Lung (tissue), 12 donors: ENCODE results near the gene GAL3ST1. TPM values are rescaled to one million over a fixed set of nuclear protein-coding genes. Genes with fewer than 3 reads are reported as not detected.
A peak's percentile ranks its signal among the peaks of the same experiment; 100 is the strongest.

Source experiments
- ATAC-seq: fragments of 200-7000 bp; cut with Tn5 transposase; one replicate; pipeline ENCODE4 v1.9.1; 2020; ENCODE audit warnings: moderate number of reproducible peaks; ENCODE audit not compliant: insufficient read depth, low FRiP score
- DNase-seq, 3 donors: peaks; one replicate each; pipeline ENCODE4 v3.0.0-alpha.2; 2013 to 2017
- H3K27ac ChIP-seq, 2 donors: one replicate each; pipeline ENCODE4 v1.5.1; 2013; ENCODE audit warnings: mild to moderate bottlenecking in 2 of 2, moderate library complexity in 2 of 2, control low read depth in 1 of 2, inconsistent platforms in 1 of 2, low read depth in 1 of 2, low read length in 1 of 2
- H3K27me3 ChIP-seq, 3 donors: one replicate each; pipeline ENCODE4 v1.5.1; 2013; ENCODE audit warnings: low read length in 2 of 3; ENCODE audit not compliant: control insufficient read depth in 3 of 3, insufficient read depth in 3 of 3
- H3K36me3 ChIP-seq, 4 donors: one replicate each; pipeline ENCODE4 v1.5.1; 2013; ENCODE audit warnings: low read length in 4 of 4, mild to moderate bottlenecking in 1 of 4, moderate library complexity in 1 of 4; ENCODE audit not compliant: control insufficient read depth in 4 of 4, insufficient read depth in 4 of 4
- H3K4me1 ChIP-seq, 5 donors: one replicate each; pipeline ENCODE4 v1.5.1; 2013; ENCODE audit warnings: low read length in 5 of 5, mild to moderate bottlenecking in 2 of 5, moderate library complexity in 1 of 5; ENCODE audit not compliant: control insufficient read depth in 5 of 5, insufficient read depth in 5 of 5
- H3K4me3 ChIP-seq: one replicate; pipeline ENCODE4 v1.5.1; 2013; ENCODE audit warnings: mild to moderate bottlenecking, control low read depth, moderate library complexity
- H3K9ac ChIP-seq, 2 donors: one replicate each; pipeline ENCODE4 v1.5.1; 2013; ENCODE audit warnings: low read length in 2 of 2, control low read depth in 1 of 2; ENCODE audit not compliant: insufficient read depth in 1 of 2
- H3K9me3 ChIP-seq, 4 donors: one replicate each; pipeline ENCODE4 v1.5.1; 2013; ENCODE audit warnings: low read length in 3 of 4, mild to moderate bottlenecking in 1 of 4, moderate library complexity in 1 of 4; ENCODE audit not compliant: control insufficient read depth in 4 of 4, insufficient read depth in 3 of 4
- WGBS, 2 donors: extraction: QIAGEN DNeasy Blood & Tissue Kit; methylation state at CpG; one replicate each; pipeline ENCODE4 v1.1.7; 2013; 5-methylcytosine and 5-hydroxymethylcytosine counted together
- polyA plus RNA-seq, 2 donors: library from polyadenylated mRNA; stranded (reverse); fragments of 200-250 nt; gene quantifications; one replicate each; pipeline ENCODE4 v1.2.1, GENCODE V29; 2013
- total RNA-seq, 2 donors: library from RNA; depleted of rRNA in 1 of 2; stranded (reverse); fragments of >200 nt in 1 of 2; gene quantifications; one replicate each; pipeline ENCODE4 v1.2.1, GENCODE V29; 2014 to 2021
- TF ChIP-seq, protein P1 (sequence below): IDR thresholded peaks from 2 replicates; pipeline ENCODE4 v1.5.1; 2012; ENCODE audit warnings: mild to moderate bottlenecking; ENCODE audit errors: control extremely low read depth, extremely low read depth
- donor health status: control.
- donor health status: control.
- donor health status: Bipolar disorder and iron deficiency.
- donor health status: healthy.
- donor health status: DM: yes; HTN: yes; CAD: no.

Gene GAL3ST1
- total and polyA plus RNA-seq, 4 donors, result 0.72 to 4.0 (median 3.4) TPM

- H3K36me3 ChIP-seq, result peaks cover 0 to 7% (median 1%) of the 10 kb centered on the region in 4 donors
- 75 to 82% methylated on average over 7 of the region's 7 CpGs for WGBS, 2 donors
- peak overlapping the region; percentile 16 to 50 for H3K9ac ChIP-seq
- no peaks in the 10 kb centered on the region for H3K9me3 ChIP-seq
- DNase-seq (peak in 1 of 3 donors; percentile 13), ATAC-seq (no peak)
- no peaks in the 10 kb centered on the region for H3K27me3 ChIP-seq
- peaks cover 3 to 17% (median 8%) of the 10 kb centered on the region in 5 donors for H3K4me1 ChIP-seq
- H3K4me3 ChIP-seq, result peak overlapping the region; percentile 30
- TF ChIP-seq, protein P1, sequence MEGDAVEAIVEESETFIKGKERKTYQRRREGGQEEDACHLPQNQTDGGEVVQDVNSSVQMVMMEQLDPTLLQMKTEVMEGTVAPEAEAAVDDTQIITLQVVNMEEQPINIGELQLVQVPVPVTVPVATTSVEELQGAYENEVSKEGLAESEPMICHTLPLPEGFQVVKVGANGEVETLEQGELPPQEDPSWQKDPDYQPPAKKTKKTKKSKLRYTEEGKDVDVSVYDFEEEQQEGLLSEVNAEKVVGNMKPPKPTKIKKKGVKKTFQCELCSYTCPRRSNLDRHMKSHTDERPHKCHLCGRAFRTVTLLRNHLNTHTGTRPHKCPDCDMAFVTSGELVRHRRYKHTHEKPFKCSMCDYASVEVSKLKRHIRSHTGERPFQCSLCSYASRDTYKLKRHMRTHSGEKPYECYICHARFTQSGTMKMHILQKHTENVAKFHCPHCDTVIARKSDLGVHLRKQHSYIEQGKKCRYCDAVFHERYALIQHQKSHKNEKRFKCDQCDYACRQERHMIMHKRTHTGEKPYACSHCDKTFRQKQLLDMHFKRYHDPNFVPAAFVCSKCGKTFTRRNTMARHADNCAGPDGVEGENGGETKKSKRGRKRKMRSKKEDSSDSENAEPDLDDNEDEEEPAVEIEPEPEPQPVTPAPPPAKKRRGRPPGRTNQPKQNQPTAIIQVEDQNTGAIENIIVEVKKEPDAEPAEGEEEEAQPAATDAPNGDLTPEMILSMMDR, result no peak
- H3K27ac ChIP-seq, result peak overlapping the region; percentile 67 to 90
Measured at GRCh38 chr22:30607300-30607930, 33.0 kb upstream of the GAL3ST1 start.

GRCh38 chr22:30606455-30607299 lies 32.2 kb upstream of the GAL3ST1 start, which contains the start of gene TCN2:
Gene TCN2, plus strand, starts transcription at chr22:30607174. Its CDS starts 158 bp downstream, at chr22:30607332.
- ATAC-seq (peak; percentile 60), DNase-seq (peak; percentile 80 to 89 (median 86))
- Histone ChIP-seq H3K4me3 (peak within 1 kb of the TSS; percentile 40), H3K36me3 (peaks cover 0 to 4% (median under 1%) of the 10 kb centered on the region in 4 donors), H3K27me3 (no peaks in the 10 kb centered on the region), H3K4me1 (peaks cover 3 to 17% (median 8%) of the 10 kb centered on the region in 5 donors), H3K27ac (peak within 1 kb of the TSS; percentile 67 to 90), H3K9me3 (no peaks in the 10 kb centered on the region), H3K9ac (peak within 1 kb of the TSS; percentile 16 to 76)
- 0 to 1% methylated on average over 23 to 24 of the region's 24 CpGs for WGBS, 2 donors
- TF ChIP-seq, protein P1, result no peak

GRCh38 chr22:30605449-30606110 lies 31.1 kb upstream of the GAL3ST1 start:
- no peak overlapping the region for H3K4me3 ChIP-seq
- H3K9me3 ChIP-seq, result no peaks in the 10 kb centered on the region
- H3K9ac ChIP-seq, result peak overlapping the region in 1 of 2 donors; percentile 76
- peaks cover 3 to 17% (median 8%) of the 10 kb centered on the region in 5 donors for H3K4me1 ChIP-seq
- H3K36me3 ChIP-seq, result no peaks in the 10 kb centered on the region
- TF ChIP-seq, protein P1, result peak; percentile 39
- H3K27me3 ChIP-seq, result no peaks in the 10 kb centered on the region
- peak; percentile 35 to 56 (median 38) for DNase-seq
- no peak for ATAC-seq
- WGBS, 2 donors, result 23 to 28% methylated on average over 9 of the region's 9 CpGs
- no peak overlapping the region for H3K27ac ChIP-seq
